ENCODE results near the gene MYL12A.
"Not testable (repeated sequence)": the region's sequence is repeated elsewhere in the genome, so short reads cannot be mapped to it uniquely, and the experiment has no call there.

MYL12A gene

GRCh38 chr18:3266062-3266608, 18.5 kb downstream of the MYL12A start:
- H3K36me3 ChIP-seq (ENCODE audit: insufficient read depth, low read length): no peaks in the 10 kb centered on the region

GRCh38 chr18:3268306-3268705, 20.7 kb downstream of the MYL12A start:
- peaks cover 56% of the 10 kb centered on the region for H3K4me1 ChIP-seq (ENCODE audit: control insufficient read depth, insufficient read depth, low read length, unreplicated experiment)
- no peaks in the 10 kb centered on the region; the same call in 1 of the 2 replicates for H3K36me3 ChIP-seq (ENCODE audit: insufficient read depth, low read length)
- peaks cover 99% of the 10 kb centered on the region for H3K79me2 ChIP-seq (ENCODE audit: control insufficient read depth, insufficient read depth, low read length, unreplicated experiment)
- H2AFZ ChIP-seq (ENCODE audit: low read length, unreplicated experiment): no peak overlapping the region
- no peak overlapping the region for H3K4me3 ChIP-seq (ENCODE audit: low read depth, low read length)
- no peak overlapping the region for H3K27ac ChIP-seq (ENCODE audit: low read depth, low read length)
- H3K27me3 ChIP-seq (ENCODE audit: insufficient read depth, low read length): no peaks in the 10 kb centered on the region

More at GRCh38 chr18:3266062-3266608, 18.5 kb downstream of the MYL12A start:
- Histone ChIP-seq H3K4me1 (ENCODE audit: control insufficient read depth, insufficient read depth, low read length, unreplicated experiment) (peaks cover 56% of the 10 kb centered on the region), H3K4me3 (ENCODE audit: low read depth, low read length) (no peak overlapping the region), H2AFZ (ENCODE audit: low read length, unreplicated experiment) (no peak overlapping the region), H3K79me2 (ENCODE audit: control insufficient read depth, insufficient read depth, low read length, unreplicated experiment) (peaks cover 90% of the 10 kb centered on the region), H3K27ac (ENCODE audit: low read depth, low read length) (no peak overlapping the region), H3K27me3 (ENCODE audit: insufficient read depth, low read length) (no peaks in the 10 kb centered on the region)

- H2AFZ ChIP-seq (ENCODE audit: low read length, unreplicated experiment): no peak overlapping the region
- peaks cover 7% of the 10 kb centered on the region for H3K36me3 ChIP-seq (ENCODE audit: insufficient read depth, low read length)
- peaks cover 48% of the 10 kb centered on the region for H3K4me1 ChIP-seq (ENCODE audit: control insufficient read depth, insufficient read depth, low read length, unreplicated experiment)
- H3K27me3 ChIP-seq (ENCODE audit: insufficient read depth, low read length): no peaks in the 10 kb centered on the region
- H3K79me2 ChIP-seq (ENCODE audit: control insufficient read depth, insufficient read depth, low read length, unreplicated experiment): peaks cover 99% of the 10 kb centered on the region
- peak overlapping the region; percentile 49 for H3K27ac ChIP-seq (ENCODE audit: low read depth, low read length)
- H3K4me3 ChIP-seq (ENCODE audit: low read depth, low read length): peak overlapping the region; percentile 7; the same call in 1 of the 2 replicates
Observed at GRCh38 chr18:3269241-3269913, 21.8 kb downstream of the MYL12A start.

- Histone ChIP-seq H3K27ac (ENCODE audit: low read depth, low read length) (peak overlapping the region; percentile 49; the same call in 1 of the 2 replicates), H3K79me2 (ENCODE audit: control insufficient read depth, insufficient read depth, low read length, unreplicated experiment) (peaks cover 99% of the 10 kb centered on the region), H3K4me3 (ENCODE audit: low read depth, low read length) (no peak overlapping the region), H3K27me3 (ENCODE audit: insufficient read depth, low read length) (no peaks in the 10 kb centered on the region), H2AFZ (ENCODE audit: low read length, unreplicated experiment) (no peak overlapping the region), H3K4me1 (ENCODE audit: control insufficient read depth, insufficient read depth, low read length, unreplicated experiment) (peaks cover 43% of the 10 kb centered on the region), H3K36me3 (ENCODE audit: insufficient read depth, low read length) (peaks cover 12% of the 10 kb centered on the region)
Observed at GRCh38 chr18:3269914-3270299, 22.3 kb downstream of the MYL12A start.

GRCh38 chr18:3273042-3273441, 25.4 kb downstream of the MYL12A start:
- peaks cover 35% of the 10 kb centered on the region for H3K36me3 ChIP-seq (ENCODE audit: insufficient read depth, low read length)
- H2AFZ ChIP-seq (ENCODE audit: low read length, unreplicated experiment): no peak overlapping the region
- no peaks in the 10 kb centered on the region for H3K27me3 ChIP-seq (ENCODE audit: insufficient read depth, low read length)
- no peak overlapping the region for H3K4me3 ChIP-seq (ENCODE audit: low read depth, low read length)
- peaks cover 72% of the 10 kb centered on the region for H3K79me2 ChIP-seq (ENCODE audit: control insufficient read depth, insufficient read depth, low read length, unreplicated experiment)
- peaks cover 20% of the 10 kb centered on the region for H3K4me1 ChIP-seq (ENCODE audit: control insufficient read depth, insufficient read depth, low read length, unreplicated experiment)
- no peak overlapping the region for H3K27ac ChIP-seq (ENCODE audit: low read depth, low read length)

GRCh38 chr18:3277643-3278213, 30.1 kb downstream of the MYL12A start:
- H2AFZ ChIP-seq (ENCODE audit: low read length, unreplicated experiment); H3K4me1 ChIP-seq (ENCODE audit: control insufficient read depth, insufficient read depth, low read length, unreplicated experiment); H3K27me3 ChIP-seq (ENCODE audit: insufficient read depth, low read length); H3K4me3 ChIP-seq (ENCODE audit: low read depth, low read length): not testable (repeated sequence)
- Histone ChIP-seq H3K79me2 (ENCODE audit: control insufficient read depth, insufficient read depth, low read length, unreplicated experiment) (peaks cover 25% of the 10 kb centered on the region), H3K27ac (ENCODE audit: low read depth, low read length) (0 out of 2 replicates have a peak overlapping the region, but pooled peaks have one; percentile 9), H3K36me3 (ENCODE audit: insufficient read depth, low read length) (peaks cover 39% of the 10 kb centered on the region)

GRCh38 chr18:3279201-3280185, 31.9 kb downstream of the MYL12A start:
- H3K27ac ChIP-seq (ENCODE audit: low read depth, low read length): no peak overlapping the region
- H3K36me3 ChIP-seq (ENCODE audit: insufficient read depth, low read length): peaks cover 31% of the 10 kb centered on the region
- no peak overlapping the region for H3K4me3 ChIP-seq (ENCODE audit: low read depth, low read length)
- H3K27me3 ChIP-seq (ENCODE audit: insufficient read depth, low read length): no peaks in the 10 kb centered on the region
- peaks cover 5% of the 10 kb centered on the region for H3K4me1 ChIP-seq (ENCODE audit: control insufficient read depth, insufficient read depth, low read length, unreplicated experiment)
- H2AFZ ChIP-seq (ENCODE audit: low read length, unreplicated experiment): no peak overlapping the region
- H3K79me2 ChIP-seq (ENCODE audit: control insufficient read depth, insufficient read depth, low read length, unreplicated experiment): peaks cover 7% of the 10 kb centered on the region

GRCh38 chr18:3281456-3282400, 34.1 kb downstream of the MYL12A start:
- no peaks in the 10 kb centered on the region for H3K79me2 ChIP-seq (ENCODE audit: control insufficient read depth, insufficient read depth, low read length, unreplicated experiment)
- H3K27me3 ChIP-seq (ENCODE audit: insufficient read depth, low read length): no peaks in the 10 kb centered on the region
- H3K4me1 ChIP-seq (ENCODE audit: control insufficient read depth, insufficient read depth, low read length, unreplicated experiment): peaks cover 5% of the 10 kb centered on the region
- 0 out of 2 replicates have a peak overlapping the region, but pooled peaks have one; percentile 20 for H3K27ac ChIP-seq (ENCODE audit: low read depth, low read length)
- peaks cover 15% of the 10 kb centered on the region for H3K36me3 ChIP-seq (ENCODE audit: insufficient read depth, low read length)
- H3K4me3 ChIP-seq (ENCODE audit: low read depth, low read length): no peak overlapping the region
- peak overlapping the region; percentile 47 for H2AFZ ChIP-seq (ENCODE audit: low read length, unreplicated experiment)

GRCh38 chr18:3283253-3283863, 35.8 kb downstream of the MYL12A start:
- no peaks in the 10 kb centered on the region for H3K79me2 ChIP-seq (ENCODE audit: control insufficient read depth, insufficient read depth, low read length, unreplicated experiment)
- H3K4me1 ChIP-seq (ENCODE audit: control insufficient read depth, insufficient read depth, low read length, unreplicated experiment): peaks cover 5% of the 10 kb centered on the region
- H2AFZ ChIP-seq (ENCODE audit: low read length, unreplicated experiment): no peak overlapping the region
- H3K36me3 ChIP-seq (ENCODE audit: insufficient read depth, low read length): 0 out of 2 replicates have a peak, but pooled peaks cover 2% of the 10 kb centered on the region
- H3K27ac ChIP-seq (ENCODE audit: low read depth, low read length): no peak overlapping the region
- no peaks in the 10 kb centered on the region for H3K27me3 ChIP-seq (ENCODE audit: insufficient read depth, low read length)
- H3K4me3 ChIP-seq (ENCODE audit: low read depth, low read length): no peak overlapping the region
